Prostate gland (tissue), 2 donors: ENCODE measurements around the gene TPPP.

Experiments
- CTCF ChIP-seq, 4 experiments: fragments of 200-600 bp in 2 of 4; fragments of 450-650 bp in 2 of 4; sonication (generic) in 2 of 4; IDR thresholded peaks; 1 replicate in 3 of 4; 2 replicates in 1 of 4; pipeline ENCODE4 v1.5.1; 2016 to 2019; ENCODE audit warnings: antibody characterized with exemption in 4 of 4, mild to moderate bottlenecking in 2 of 4, moderate library complexity in 2 of 4
- POLR2A ChIP-seq: fragments of 450-650 bp; IDR thresholded peaks from one replicate; pipeline ENCODE4 v1.6.1; 2016; ENCODE audit warnings: antibody characterized with exemption, mild to moderate bottlenecking
- POLR2AphosphoS5 ChIP-seq: sonication (generic); formaldehyde crosslinking; IDR thresholded peaks from one replicate; pipeline ENCODE4 v1.6.1; 2017; ENCODE audit warnings: antibody characterized with exemption

GRCh38 chr5:663436-664342 is 29.5 kb downstream of the TPPP start:
- TF ChIP-seq CTCF (IDR thresholded peaks at IDR 0.05): no peak
- TF ChIP-seq POLR2A: no peak
- no peak for TF ChIP-seq POLR2AphosphoS5
